HepG2 (cell line): ENCODE measurements around the gene AKAP9. TPM values are rescaled to one million over a fixed set of nuclear protein-coding genes. Genes with fewer than 3 reads are reported as not detected.

Source experiments
- AGO2 ChIP-seq: fragments of 200-400 bp; formaldehyde crosslinking; optimal IDR thresholded peaks from 2 replicates; pipeline ENCODE3; 2017; ENCODE audit warnings: mild to moderate bottlenecking, low read depth, low read length, moderate library complexity
- BORCS8-MEF2B ChIP-seq: sonication (generic); formaldehyde crosslinking; IDR thresholded peaks from 2 replicates; pipeline ENCODE4 v1.8.0; 2022; ENCODE audit warnings: mild to moderate bottlenecking, missing genetic modification reagents
- BRCA1 ChIP-seq: sonication (generic); formaldehyde crosslinking; IDR thresholded peaks from 2 replicates; pipeline ENCODE4 v1.4.0; 2020; ENCODE audit warnings: missing genetic modification reagents
- CBFB ChIP-seq: sonication (generic); formaldehyde crosslinking; IDR thresholded peaks from 2 replicates; pipeline ENCODE4 v1.4.0; 2020; ENCODE audit warnings: missing genetic modification reagents
- CREB1 ChIP-seq, 2 experiments: fragments of 450-650 bp in 1 of 2; IDR thresholded peaks; 2 replicates each; pipeline ENCODE4 v1.6.1; 2016 to 2017; ENCODE audit warnings: control low read depth in 1 of 2, mild to moderate bottlenecking in 1 of 2, missing compliant biosample characterization in 1 of 2, missing genetic modification characterization in 1 of 2
- HNRNPL ChIP-seq: fragments of 200-400 bp; formaldehyde crosslinking; IDR thresholded peaks from 2 replicates; pipeline ENCODE4 v1.6.1; 2017; ENCODE audit warnings: mild to moderate bottlenecking, low read depth, low read length
- KDM3A ChIP-seq: IDR thresholded peaks from 2 replicates; pipeline ENCODE4 v1.6.1; 2018; ENCODE audit warnings: low read depth, missing compliant biosample characterization
- MBNL3 ChIP-seq: fragments of 250-450 bp; sonication (Bioruptor Pico); conservative IDR thresholded peaks from 2 replicates; pipeline ENCODE4 v1.8.0; 2022; ENCODE audit warnings: mild to moderate bottlenecking, inconsistent platforms
- NR1H2 ChIP-seq: sonication (generic); formaldehyde crosslinking; IDR thresholded peaks from 2 replicates; pipeline ENCODE4 v1.8.1; 2022; ENCODE audit warnings: low read depth, missing genetic modification reagents, borderline replicate concordance
- PHF8 ChIP-seq: sonication (generic); formaldehyde crosslinking; IDR thresholded peaks from 2 replicates; pipeline ENCODE4 v1.5.0; 2020; ENCODE audit warnings: missing genetic modification reagents
- PLRG1 ChIP-seq: fragments of 450-650 bp; conservative IDR thresholded peaks from 2 replicates; pipeline ENCODE4 v1.6.1; 2016
- RFX3 ChIP-seq: IDR thresholded peaks from 2 replicates; pipeline ENCODE4 v1.6.1; 2016; ENCODE audit warnings: missing biosample characterization, missing genetic modification reagents
- ZFP36L2 ChIP-seq: sonication (generic); formaldehyde crosslinking; IDR thresholded peaks from 2 replicates; pipeline ENCODE4 v1.4.0; 2020; ENCODE audit warnings: missing genetic modification reagents
- ZMAT3 ChIP-seq: sonication (generic); formaldehyde crosslinking; conservative IDR thresholded peaks from 2 replicates; pipeline ENCODE4 v1.7.0; 2021; ENCODE audit warnings: missing genetic modification reagents
- ZNF121 ChIP-seq: sonication (generic); formaldehyde crosslinking; IDR thresholded peaks from 2 replicates; pipeline ENCODE4 v1.5.0; 2020; ENCODE audit warnings: mild to moderate bottlenecking, missing genetic modification reagents
- ZNF136 ChIP-seq: sonication (generic); formaldehyde crosslinking; IDR thresholded peaks from 2 replicates; pipeline ENCODE4 v1.8.1; 2022; ENCODE audit warnings: low read depth, mild to moderate bottlenecking, moderate library complexity, missing genetic modification reagents
- ZNF430 ChIP-seq: sonication (generic); formaldehyde crosslinking; IDR thresholded peaks from 2 replicates; pipeline ENCODE4 v1.9.0; 2021; ENCODE audit warnings: mild to moderate bottlenecking, missing genetic modification reagents
- ZNF496 ChIP-seq: sonication (generic); formaldehyde crosslinking; IDR thresholded peaks from 2 replicates; pipeline ENCODE4 v1.8.1; 2023; ENCODE audit warnings: mild to moderate bottlenecking, moderate library complexity, missing genetic modification reagents; ENCODE audit not compliant: insufficient replicate concordance
- polyA plus RNA-seq, 8 experiments: library from polyadenylated mRNA; depleted of rRNA in 3 of 8; stranded (reverse) in 7 of 8; unstranded in 1 of 8; fragments of >200 nt; fragmentation: Illumina TruSeq in 4 of 8; extraction: Trizol in 4 of 8; gene quantifications; 2 replicates each; pipeline versions ENCODE4 v1.2.1 to v1.2.3, GENCODE V29; 2011 to 2016; ENCODE audit warnings: low read depth in 4 of 8, missing spikeins in 1 of 8, mixed read lengths in 1 of 8; ENCODE audit not compliant: insufficient read depth in 1 of 8
- total RNA-seq, 5 experiments: library from RNA; depleted of rRNA; stranded (reverse); fragments of >200 nt; fragmentation: Illumina TruSeq; extraction: Trizol; gene quantifications; 2 replicates each; pipeline ENCODE4 v1.2.3, GENCODE V29; 2016; ENCODE audit warnings: low read depth in 1 of 5
- TF ChIP-seq, protein P1 (sequence below): sonication (generic); formaldehyde crosslinking; IDR thresholded peaks from 2 replicates; pipeline ENCODE4 v1.4.0; 2020; ENCODE audit warnings: missing genetic modification reagents
- TF ChIP-seq, protein P2 (sequence below): IDR thresholded peaks from 2 replicates; pipeline ENCODE4 v1.6.1; 2016; ENCODE audit warnings: control low read depth
- TF ChIP-seq, protein P3 (sequence below): sonication (generic); formaldehyde crosslinking; IDR thresholded peaks from 2 replicates; pipeline ENCODE4 v1.4.0; 2020; ENCODE audit warnings: missing genetic modification reagents

The AKAP9 gene
- total and polyA plus RNA-seq, 2 of the 13 experiments (the other 11 are each of a cell fraction or from before 2014, with no cell fraction given) = 27.6 to 33.1 TPM

DNA sequence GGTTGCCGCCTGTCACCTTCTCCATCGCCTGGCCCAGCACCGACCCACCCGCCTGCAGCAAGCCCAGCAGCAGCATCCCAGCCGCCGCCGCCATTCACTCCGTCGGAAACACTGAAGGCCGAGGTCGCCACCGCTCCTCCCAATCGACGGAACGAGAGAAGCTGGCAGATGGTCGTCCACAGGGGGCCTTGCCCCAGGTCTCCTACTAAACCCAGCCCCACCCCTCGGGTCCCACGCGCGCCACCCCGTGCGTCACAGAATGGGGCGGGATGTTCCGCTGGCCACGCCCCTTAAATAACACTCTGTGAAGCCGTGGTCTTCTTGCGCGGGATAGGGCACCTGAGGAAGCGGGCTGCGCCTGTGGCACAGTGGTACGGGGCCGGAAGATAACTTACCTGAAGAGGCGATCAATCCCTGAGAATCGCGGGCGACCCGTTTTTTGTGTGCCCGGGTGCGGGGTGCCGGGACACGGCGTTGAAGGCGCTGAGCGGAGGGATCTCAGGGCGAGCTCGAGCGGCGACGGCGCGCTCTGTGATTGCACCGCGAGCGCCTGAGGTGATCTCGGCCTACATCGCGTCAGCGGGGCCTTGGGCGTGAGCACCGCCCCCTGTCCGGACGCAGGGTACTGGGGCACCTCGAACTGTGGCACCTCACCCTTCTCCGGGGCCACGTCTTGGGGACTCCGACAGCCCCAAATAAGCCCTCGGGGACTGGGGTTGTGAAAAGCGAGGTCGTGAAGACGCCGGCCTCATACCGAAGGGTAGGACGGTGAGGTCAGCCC lies 193.8 kb downstream of the AKAP9 start, which contains the start of gene CYP51A1 (continued):
- TF ChIP-seq, protein P1, sequence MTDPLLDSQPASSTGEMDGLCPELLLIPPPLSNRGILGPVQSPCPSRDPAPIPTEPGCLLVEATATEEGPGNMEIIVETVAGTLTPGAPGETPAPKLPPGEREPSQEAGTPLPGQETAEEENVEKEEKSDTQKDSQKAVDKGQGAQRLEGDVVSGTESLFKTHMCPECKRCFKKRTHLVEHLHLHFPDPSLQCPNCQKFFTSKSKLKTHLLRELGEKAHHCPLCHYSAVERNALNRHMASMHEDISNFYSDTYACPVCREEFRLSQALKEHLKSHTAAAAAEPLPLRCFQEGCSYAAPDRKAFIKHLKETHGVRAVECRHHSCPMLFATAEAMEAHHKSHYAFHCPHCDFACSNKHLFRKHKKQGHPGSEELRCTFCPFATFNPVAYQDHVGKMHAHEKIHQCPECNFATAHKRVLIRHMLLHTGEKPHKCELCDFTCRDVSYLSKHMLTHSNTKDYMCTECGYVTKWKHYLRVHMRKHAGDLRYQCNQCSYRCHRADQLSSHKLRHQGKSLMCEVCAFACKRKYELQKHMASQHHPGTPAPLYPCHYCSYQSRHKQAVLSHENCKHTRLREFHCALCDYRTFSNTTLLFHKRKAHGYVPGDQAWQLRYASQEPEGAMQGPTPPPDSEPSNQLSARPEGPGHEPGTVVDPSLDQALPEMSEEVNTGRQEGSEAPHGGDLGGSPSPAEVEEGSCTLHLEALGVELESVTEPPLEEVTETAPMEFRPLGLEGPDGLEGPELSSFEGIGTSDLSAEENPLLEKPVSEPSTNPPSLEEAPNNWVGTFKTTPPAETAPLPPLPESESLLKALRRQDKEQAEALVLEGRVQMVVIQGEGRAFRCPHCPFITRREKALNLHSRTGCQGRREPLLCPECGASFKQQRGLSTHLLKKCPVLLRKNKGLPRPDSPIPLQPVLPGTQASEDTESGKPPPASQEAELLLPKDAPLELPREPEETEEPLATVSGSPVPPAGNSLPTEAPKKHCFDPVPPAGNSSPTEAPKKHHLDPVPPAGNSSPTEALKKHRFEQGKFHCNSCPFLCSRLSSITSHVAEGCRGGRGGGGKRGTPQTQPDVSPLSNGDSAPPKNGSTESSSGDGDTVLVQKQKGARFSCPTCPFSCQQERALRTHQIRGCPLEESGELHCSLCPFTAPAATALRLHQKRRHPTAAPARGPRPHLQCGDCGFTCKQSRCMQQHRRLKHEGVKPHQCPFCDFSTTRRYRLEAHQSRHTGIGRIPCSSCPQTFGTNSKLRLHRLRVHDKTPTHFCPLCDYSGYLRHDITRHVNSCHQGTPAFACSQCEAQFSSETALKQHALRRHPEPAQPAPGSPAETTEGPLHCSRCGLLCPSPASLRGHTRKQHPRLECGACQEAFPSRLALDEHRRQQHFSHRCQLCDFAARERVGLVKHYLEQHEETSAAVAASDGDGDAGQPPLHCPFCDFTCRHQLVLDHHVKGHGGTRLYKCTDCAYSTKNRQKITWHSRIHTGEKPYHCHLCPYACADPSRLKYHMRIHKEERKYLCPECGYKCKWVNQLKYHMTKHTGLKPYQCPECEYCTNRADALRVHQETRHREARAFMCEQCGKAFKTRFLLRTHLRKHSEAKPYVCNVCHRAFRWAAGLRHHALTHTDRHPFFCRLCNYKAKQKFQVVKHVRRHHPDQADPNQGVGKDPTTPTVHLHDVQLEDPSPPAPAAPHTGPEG (CRISPR knock-in tag) = no peak; the same call in none of the 2 replicates
- peak; percentile 85 for TF ChIP-seq CBFB (CRISPR knock-in tag)
- TF ChIP-seq, protein P2, sequence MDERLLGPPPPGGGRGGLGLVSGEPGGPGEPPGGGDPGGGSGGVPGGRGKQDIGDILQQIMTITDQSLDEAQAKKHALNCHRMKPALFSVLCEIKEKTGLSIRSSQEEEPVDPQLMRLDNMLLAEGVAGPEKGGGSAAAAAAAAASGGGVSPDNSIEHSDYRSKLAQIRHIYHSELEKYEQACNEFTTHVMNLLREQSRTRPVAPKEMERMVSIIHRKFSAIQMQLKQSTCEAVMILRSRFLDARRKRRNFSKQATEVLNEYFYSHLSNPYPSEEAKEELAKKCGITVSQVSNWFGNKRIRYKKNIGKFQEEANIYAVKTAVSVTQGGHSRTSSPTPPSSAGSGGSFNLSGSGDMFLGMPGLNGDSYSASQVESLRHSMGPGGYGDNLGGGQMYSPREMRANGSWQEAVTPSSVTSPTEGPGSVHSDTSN (CRISPR knock-in tag) = peak; percentile 23; the same call in 1 of the 2 replicates
- TF ChIP-seq BORCS8-MEF2B = peak; percentile 86
- TF ChIP-seq ZNF121 = peak; percentile 80
- TF ChIP-seq, protein P3, sequence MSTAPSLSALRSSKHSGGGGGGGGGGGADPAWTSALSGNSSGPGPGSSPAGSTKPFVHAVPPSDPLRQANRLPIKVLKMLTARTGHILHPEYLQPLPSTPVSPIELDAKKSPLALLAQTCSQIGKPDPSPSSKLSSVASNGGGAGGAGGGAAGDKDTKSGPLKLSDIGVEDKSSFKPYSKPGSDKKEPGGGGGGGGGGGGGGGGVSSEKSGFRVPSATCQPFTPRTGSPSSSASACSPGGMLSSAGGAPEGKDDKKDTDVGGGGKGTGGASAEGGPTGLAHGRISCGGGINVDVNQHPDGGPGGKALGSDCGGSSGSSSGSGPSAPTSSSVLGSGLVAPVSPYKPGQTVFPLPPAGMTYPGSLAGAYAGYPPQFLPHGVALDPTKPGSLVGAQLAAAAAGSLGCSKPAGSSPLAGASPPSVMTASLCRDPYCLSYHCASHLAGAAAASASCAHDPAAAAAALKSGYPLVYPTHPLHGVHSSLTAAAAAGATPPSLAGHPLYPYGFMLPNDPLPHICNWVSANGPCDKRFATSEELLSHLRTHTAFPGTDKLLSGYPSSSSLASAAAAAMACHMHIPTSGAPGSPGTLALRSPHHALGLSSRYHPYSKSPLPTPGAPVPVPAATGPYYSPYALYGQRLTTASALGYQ = peak; percentile 49; the same call in 1 of the 2 replicates
- TF ChIP-seq ZFP36L2 (CRISPR knock-in tag) = no peak
- TF ChIP-seq CREB1 (IDR thresholded peaks at IDR 0.05) = peak; percentile 84
- TF ChIP-seq CREB1 (CRISPR knock-in tag; IDR thresholded peaks at IDR 0.05) = peak; percentile 97
- no peak for TF ChIP-seq MBNL3 (CRISPR knock-in tag)
- no peak for TF ChIP-seq ZNF496 (CRISPR knock-in tag)
- no peak for TF ChIP-seq RFX3 (CRISPR knock-in tag)
- peak; percentile 73; the same call in 1 of the 2 replicates for TF ChIP-seq ZNF430
- peak; percentile 90; the same call in 1 of the 2 replicates for TF ChIP-seq ZMAT3 (CRISPR knock-in tag)
- 0 out of 2 replicates have a peak, but pooled peaks have one; percentile 75 for TF ChIP-seq HNRNPL
- TF ChIP-seq ZNF136 (CRISPR knock-in tag) = peak; percentile 38; the same call in 1 of the 2 replicates
- TF ChIP-seq PHF8 = peak; percentile 86
- TF ChIP-seq PLRG1 = no peak
- TF ChIP-seq NR1H2 (CRISPR knock-in tag) = no peak; the same call in 1 of the 2 replicates
- TF ChIP-seq AGO2 = peak; percentile 93
- 0 out of 2 replicates have a peak, but pooled peaks have one; percentile 29 for TF ChIP-seq KDM3A (CRISPR knock-in tag)
- TF ChIP-seq BRCA1 (CRISPR knock-in tag) = peak; percentile 24; the same call in 1 of the 2 replicates
